DND-41 (cell line): ENCODE data around the gene CACNB2.

ENCODE experiments used
- ATAC-seq: fragments of 200-7000 bp; cut with Tn5 transposase; 3 replicates; pipeline ENCODE4 v1.9.1; 2021; ENCODE audit warnings: low read depth; ENCODE audit not compliant: insufficient read depth
- DNase-seq: peaks from one replicate; pipeline ENCODE4 v3.0.0-alpha.2; 2020
- H2AFZ ChIP-seq: 2 replicates; pipeline ENCODE4 v1.6.0; 2012; ENCODE audit warnings: low read depth, low read length
- H3K27ac ChIP-seq: 2 replicates; pipeline ENCODE4 v1.5.1; 2012; ENCODE audit warnings: low read length, inconsistent platforms
- H3K27me3 ChIP-seq: fragments of 200-600 bp; sonication (generic); 2 replicates; pipeline ENCODE4 v1.6.0; 2012; ENCODE audit warnings: low read length, mild to moderate bottlenecking, inconsistent platforms; ENCODE audit not compliant: insufficient read depth, poor library complexity
- H3K36me3 ChIP-seq: 2 replicates; pipeline ENCODE4 v1.5.1; 2012; ENCODE audit warnings: low read length, inconsistent platforms; ENCODE audit not compliant: insufficient read depth
- H3K4me1 ChIP-seq: 2 replicates; pipeline ENCODE4 v1.5.1; 2012; ENCODE audit warnings: mild to moderate bottlenecking, low read length; ENCODE audit not compliant: insufficient read depth
- H3K4me2 ChIP-seq: 2 replicates; pipeline ENCODE4 v1.6.0; 2012; ENCODE audit warnings: mild to moderate bottlenecking, moderate library complexity, low read length, inconsistent platforms; ENCODE audit not compliant: insufficient read depth
- H3K4me3 ChIP-seq, 2 experiments: fragments of 200-600 bp in 1 of 2; shearing (Covaris generic) in 1 of 2; 2 replicates each; pipeline ENCODE4 v1.5.1; 2012 to 2016; ENCODE audit warnings: inconsistent platforms in 2 of 2, low read length in 2 of 2, mild to moderate bottlenecking in 2 of 2, low read depth in 1 of 2, moderate library complexity in 1 of 2
- H3K79me2 ChIP-seq: 2 replicates; pipeline ENCODE4 v1.6.0; 2012; ENCODE audit warnings: low read length, inconsistent platforms; ENCODE audit not compliant: insufficient read depth
- H3K9ac ChIP-seq: 2 replicates; pipeline ENCODE4 v1.6.0; 2012; ENCODE audit warnings: low read depth, mild to moderate bottlenecking, inconsistent platforms, low read length, moderate library complexity
- H3K9me3 ChIP-seq: 2 replicates; pipeline ENCODE4 v1.5.1; 2012; ENCODE audit warnings: low read length, moderate library complexity, mild to moderate bottlenecking, inconsistent platforms; ENCODE audit not compliant: insufficient read depth, severe bottlenecking
- H4K20me1 ChIP-seq: 2 replicates; pipeline ENCODE4 v1.6.0; 2012; ENCODE audit warnings: low read length; ENCODE audit not compliant: insufficient read depth
- EZH2 ChIP-seq: IDR thresholded peaks from 3 replicates; pipeline ENCODE4 v1.6.1; 2012; ENCODE audit warnings: borderline replicate concordance, low read depth, mild to moderate bottlenecking, moderate library complexity, low read length, inconsistent platforms; ENCODE audit not compliant: severe bottlenecking
- TF ChIP-seq, protein P1 (sequence below): IDR thresholded peaks from 2 replicates; pipeline ENCODE4 v1.5.1; 2012; ENCODE audit warnings: borderline replicate concordance, low read length, moderate library complexity, mild to moderate bottlenecking; ENCODE audit not compliant: poor library complexity, severe bottlenecking; ENCODE audit errors: extremely low read depth

Gene CACNB2

GRCh38 chr10:18508587-18508986, 368.4 kb downstream of the CACNB2 start:
- ATAC-seq (no peak), DNase-seq (no peak)
- H3K4me2 ChIP-seq, result no peak overlapping the region
- H2AFZ ChIP-seq, result no peak overlapping the region
- no peaks in the 10 kb centered on the region for H3K79me2 ChIP-seq
- no peaks in the 10 kb centered on the region for H4K20me1 ChIP-seq
- H3K4me3 ChIP-seq, result no peak overlapping the region
- no peaks in the 10 kb centered on the region for H3K27me3 ChIP-seq
- H3K27ac ChIP-seq, result no peak overlapping the region
- no peaks in the 10 kb centered on the region for H3K4me1 ChIP-seq
- H3K9ac ChIP-seq, result no peak overlapping the region
- TF ChIP-seq EZH2, result no peak
- TF ChIP-seq, protein P1, sequence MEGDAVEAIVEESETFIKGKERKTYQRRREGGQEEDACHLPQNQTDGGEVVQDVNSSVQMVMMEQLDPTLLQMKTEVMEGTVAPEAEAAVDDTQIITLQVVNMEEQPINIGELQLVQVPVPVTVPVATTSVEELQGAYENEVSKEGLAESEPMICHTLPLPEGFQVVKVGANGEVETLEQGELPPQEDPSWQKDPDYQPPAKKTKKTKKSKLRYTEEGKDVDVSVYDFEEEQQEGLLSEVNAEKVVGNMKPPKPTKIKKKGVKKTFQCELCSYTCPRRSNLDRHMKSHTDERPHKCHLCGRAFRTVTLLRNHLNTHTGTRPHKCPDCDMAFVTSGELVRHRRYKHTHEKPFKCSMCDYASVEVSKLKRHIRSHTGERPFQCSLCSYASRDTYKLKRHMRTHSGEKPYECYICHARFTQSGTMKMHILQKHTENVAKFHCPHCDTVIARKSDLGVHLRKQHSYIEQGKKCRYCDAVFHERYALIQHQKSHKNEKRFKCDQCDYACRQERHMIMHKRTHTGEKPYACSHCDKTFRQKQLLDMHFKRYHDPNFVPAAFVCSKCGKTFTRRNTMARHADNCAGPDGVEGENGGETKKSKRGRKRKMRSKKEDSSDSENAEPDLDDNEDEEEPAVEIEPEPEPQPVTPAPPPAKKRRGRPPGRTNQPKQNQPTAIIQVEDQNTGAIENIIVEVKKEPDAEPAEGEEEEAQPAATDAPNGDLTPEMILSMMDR, result no peak
- H3K36me3 ChIP-seq, result no peaks in the 10 kb centered on the region
- no peaks in the 10 kb centered on the region for H3K9me3 ChIP-seq

GRCh38 chr10:18514537-18514936, 374.3 kb downstream of the CACNB2 start:
- Histone ChIP-seq H3K27ac (no peak overlapping the region), H3K36me3 (no peaks in the 10 kb centered on the region), H3K79me2 (no peaks in the 10 kb centered on the region), H3K4me1 (no peaks in the 10 kb centered on the region), H2AFZ (no peak overlapping the region), H4K20me1 (no peaks in the 10 kb centered on the region), H3K4me2 (no peak overlapping the region), H3K9me3 (no peaks in the 10 kb centered on the region), H3K9ac (no peak overlapping the region), H3K27me3 (no peaks in the 10 kb centered on the region), H3K4me3 (no peak overlapping the region)
- no peak for DNase-seq
- ATAC-seq, result no peak
- TF ChIP-seq, protein P1, result no peak
- TF ChIP-seq EZH2, result no peak

- ATAC-seq (no peak), DNase-seq (no peak)
- Histone ChIP-seq H4K20me1 (no peaks in the 10 kb centered on the region), H3K27ac (no peak overlapping the region), H3K4me3 (no peak overlapping the region), H3K27me3 (no peaks in the 10 kb centered on the region), H3K9ac (no peak overlapping the region), H3K4me1 (no peaks in the 10 kb centered on the region), H3K9me3 (no peaks in the 10 kb centered on the region), H2AFZ (no peak overlapping the region), H3K79me2 (no peaks in the 10 kb centered on the region), H3K36me3 (no peaks in the 10 kb centered on the region), H3K4me2 (no peak overlapping the region)
- TF ChIP-seq, protein P1, result no peak
- no peak for TF ChIP-seq EZH2
Measured at GRCh38 chr10:18516851-18517250, 376.6 kb downstream of the CACNB2 start.

- Histone ChIP-seq H3K4me2 (no peak overlapping the region), H3K36me3 (no peaks in the 10 kb centered on the region), H4K20me1 (no peaks in the 10 kb centered on the region), H3K79me2 (no peaks in the 10 kb centered on the region), H3K27ac (no peak overlapping the region), H3K4me3 (no peak overlapping the region), H3K27me3 (no peaks in the 10 kb centered on the region), H3K9ac (no peak overlapping the region), H2AFZ (no peak overlapping the region), H3K9me3 (no peaks in the 10 kb centered on the region), H3K4me1 (no peaks in the 10 kb centered on the region)
- TF ChIP-seq EZH2, result no peak
- TF ChIP-seq, protein P1, result no peak
- DNase-seq, result no peak
- no peak for ATAC-seq
Measured at GRCh38 chr10:18523025-18523424, 382.8 kb downstream of the CACNB2 start.
